Subcutaneous abdominal adipose tissue (tissue), 5 donors: Measurements from ENCODE around the gene HOXA3.
A peak's percentile ranks its signal among the peaks of the same experiment; 100 is the strongest.

Experiments
- H3K27ac ChIP-seq: one replicate; pipeline ENCODE4 v1.7.0; 2013; ENCODE audit warnings: low read depth, mild to moderate bottlenecking, inconsistent platforms, low read length, moderate library complexity
- H3K27me3 ChIP-seq, 5 donors: one replicate each; pipeline ENCODE4 v1.7.0; 2013; ENCODE audit warnings: low read length in 5 of 5, inconsistent platforms in 1 of 5; ENCODE audit not compliant: control insufficient read depth in 5 of 5, insufficient read depth in 4 of 5
- H3K36me3 ChIP-seq, 5 donors: one replicate each; pipeline ENCODE4 v1.7.0; 2013; ENCODE audit warnings: low read length in 5 of 5; ENCODE audit not compliant: control insufficient read depth in 5 of 5, insufficient read depth in 5 of 5
- H3K4me1 ChIP-seq, 5 donors: one replicate each; pipeline ENCODE4 v1.7.0; 2013; ENCODE audit warnings: low read length in 5 of 5, mild to moderate bottlenecking in 3 of 5, moderate library complexity in 1 of 5; ENCODE audit not compliant: control insufficient read depth in 5 of 5, insufficient read depth in 5 of 5
- H3K4me3 ChIP-seq, 5 donors: one replicate each; pipeline ENCODE4 v1.7.0; 2013; ENCODE audit warnings: low read length in 5 of 5, low read depth in 1 of 5
- H3K9ac ChIP-seq, 5 donors: one replicate each; pipeline ENCODE4 v1.7.0; 2013; ENCODE audit warnings: low read length in 5 of 5, mild to moderate bottlenecking in 4 of 5, moderate library complexity in 3 of 5
- H3K9me3 ChIP-seq, 5 donors: one replicate each; pipeline ENCODE4 v1.7.0; 2013; ENCODE audit warnings: low read length in 5 of 5; ENCODE audit not compliant: control insufficient read depth in 5 of 5
- donor health status: healthy.
- donor health status: healthy.
- donor health status: healthy.
- donor health status: healthy.
- donor health status: healthy.

The HOXA3 gene

GRCh38 chr7:27128776-27129728 is 23.3 kb downstream of the HOXA3 start:
- Histone ChIP-seq H3K36me3 (peaks cover 0 to 10% (median 6%) of the 10 kb centered on the region in 5 donors), H3K4me3 (peak overlapping the region in 4 of 5 donors; percentile 46 to 82 (median 82)), H3K27me3 (no peaks in the 10 kb centered on the region), H3K4me1 (peaks cover 11 to 81% (median 71%) of the 10 kb centered on the region in 5 donors), H3K9ac (peak overlapping the region in 3 of 5 donors; percentile 60 to 74 (median 69)), H3K9me3 (no peaks in the 10 kb centered on the region), H3K27ac (peak overlapping the region; percentile 83)

- Histone ChIP-seq H3K4me1 (peaks cover 11 to 78% (median 63%) of the 10 kb centered on the region in 5 donors), H3K36me3 (peaks cover 0 to 14% (median 10%) of the 10 kb centered on the region in 5 donors), H3K27ac (peak overlapping the region; percentile 83), H3K9ac (no peak overlapping the region), H3K27me3 (no peaks in the 10 kb centered on the region), H3K9me3 (no peaks in the 10 kb centered on the region), H3K4me3 (peak overlapping the region in 2 of 5 donors; percentile 4 to 16)
Observed at GRCh38 chr7:27128034-27128433, 24.3 kb downstream of the HOXA3 start.

- H3K27me3 ChIP-seq = no peaks in the 10 kb centered on the region
Observed at GRCh38 chr7:27126596-27127327, 25.6 kb downstream of the HOXA3 start.

GRCh38 chr7:27125986-27126394 is 26.4 kb downstream of the HOXA3 start:
- peak overlapping the region; percentile 60 for H3K27ac ChIP-seq
- H3K9me3 ChIP-seq = no peaks in the 10 kb centered on the region
- no peaks in the 10 kb centered on the region for H3K27me3 ChIP-seq
- no peak overlapping the region for H3K9ac ChIP-seq
- no peak overlapping the region for H3K4me3 ChIP-seq
- H3K4me1 ChIP-seq = peaks cover 11 to 83% (median 62%) of the 10 kb centered on the region in 5 donors
- peaks cover 5 to 27% (median 22%) of the 10 kb centered on the region in 5 donors for H3K36me3 ChIP-seq

More at GRCh38 chr7:27126596-27127327, 25.6 kb downstream of the HOXA3 start:
- peak overlapping the region; percentile 83 for H3K27ac ChIP-seq
- no peaks in the 10 kb centered on the region for H3K9me3 ChIP-seq
- H3K36me3 ChIP-seq = peaks cover 0 to 27% (median 21%) of the 10 kb centered on the region in 5 donors
- H3K9ac ChIP-seq = no peak overlapping the region
- H3K4me1 ChIP-seq = peaks cover 11 to 83% (median 63%) of the 10 kb centered on the region in 5 donors
- no peak overlapping the region for H3K4me3 ChIP-seq

- Histone ChIP-seq H3K9me3 (no peaks in the 10 kb centered on the region), H3K4me1 (peaks cover 11 to 91% (median 69%) of the 10 kb centered on the region in 5 donors), H3K4me3 (no peak overlapping the region), H3K9ac (no peak overlapping the region), H3K27me3 (no peaks in the 10 kb centered on the region), H3K27ac (peak overlapping the region; percentile 60), H3K36me3 (peaks cover 5 to 27% (median 22%) of the 10 kb centered on the region in 5 donors)
Observed at GRCh38 chr7:27124902-27125689, 27.3 kb downstream of the HOXA3 start.

- H3K9me3 ChIP-seq = no peaks in the 10 kb centered on the region
- no peaks in the 10 kb centered on the region for H3K27me3 ChIP-seq
- H3K27ac ChIP-seq = peak overlapping the region; percentile 61
- no peak overlapping the region for H3K9ac ChIP-seq
- H3K36me3 ChIP-seq = peaks cover 5 to 27% (median 22%) of the 10 kb centered on the region in 5 donors
- H3K4me3 ChIP-seq = no peak overlapping the region
- H3K4me1 ChIP-seq = peaks cover 11 to 92% (median 69%) of the 10 kb centered on the region in 5 donors
Observed at GRCh38 chr7:27124096-27124901, 28.1 kb downstream of the HOXA3 start.

- H3K36me3 ChIP-seq = peaks cover 5 to 26% (median 19%) of the 10 kb centered on the region in 5 donors
- no peaks in the 10 kb centered on the region for H3K27me3 ChIP-seq
- H3K9me3 ChIP-seq = no peaks in the 10 kb centered on the region
- peaks cover 11 to 92% (median 69%) of the 10 kb centered on the region in 5 donors for H3K4me1 ChIP-seq
- no peak overlapping the region for H3K9ac ChIP-seq
- H3K4me3 ChIP-seq = no peak overlapping the region
- peak overlapping the region; percentile 61 for H3K27ac ChIP-seq
Observed at GRCh38 chr7:27123477-27124053, 28.8 kb downstream of the HOXA3 start.

- Histone ChIP-seq H3K27me3 (no peaks in the 10 kb centered on the region), H3K4me3 (no peak overlapping the region), H3K4me1 (peaks cover 10 to 92% (median 68%) of the 10 kb centered on the region in 5 donors), H3K9ac (no peak overlapping the region), H3K27ac (peak overlapping the region; percentile 61), H3K36me3 (peaks cover 5 to 28% (median 19%) of the 10 kb centered on the region in 5 donors), H3K9me3 (no peaks in the 10 kb centered on the region)
Observed at GRCh38 chr7:27123007-27123476, 29.3 kb downstream of the HOXA3 start.
